HFF-Myc (cell line): ENCODE data around the gene FOSB.
A peak's percentile ranks its signal among the peaks of the same experiment; 100 is the strongest.

ENCODE experiments used
- DNase-seq: peaks from one replicate; pipeline ENCODE4 v3.0.0-alpha.2; 2011; ENCODE audit warnings: low read depth; ENCODE audit errors: extremely low read depth
- H3K4me3 ChIP-seq: replicated peaks from 2 replicates; pipeline ENCODE4 v1.5.1; 2011; ENCODE audit warnings: low read depth, mild to moderate bottlenecking, control low read depth, low read length
- CTCF ChIP-seq: IDR thresholded peaks from 2 replicates; pipeline ENCODE4 v1.5.1; 2012; ENCODE audit warnings: mild to moderate bottlenecking, low read depth, low read length, control low read depth; ENCODE audit errors: missing control alignments

The FOSB gene

GRCh38 chr19:45499196-45500180, 31.7 kb downstream of the FOSB start:
- peak overlapping the region; percentile 38 for H3K4me3 ChIP-seq
- DNase-seq, result no peak
- no peak for TF ChIP-seq CTCF

GRCh38 chr19:45500918-45501729, 33.3 kb downstream of the FOSB start:
- TF ChIP-seq CTCF, result no peak
- H3K4me3 ChIP-seq, result no peak overlapping the region
- DNase-seq, result no peak

GRCh38 chr19:45501730-45502014, 33.9 kb downstream of the FOSB start:
- no peak for DNase-seq
- no peak for TF ChIP-seq CTCF
- H3K4me3 ChIP-seq, result no peak overlapping the region

DNA sequence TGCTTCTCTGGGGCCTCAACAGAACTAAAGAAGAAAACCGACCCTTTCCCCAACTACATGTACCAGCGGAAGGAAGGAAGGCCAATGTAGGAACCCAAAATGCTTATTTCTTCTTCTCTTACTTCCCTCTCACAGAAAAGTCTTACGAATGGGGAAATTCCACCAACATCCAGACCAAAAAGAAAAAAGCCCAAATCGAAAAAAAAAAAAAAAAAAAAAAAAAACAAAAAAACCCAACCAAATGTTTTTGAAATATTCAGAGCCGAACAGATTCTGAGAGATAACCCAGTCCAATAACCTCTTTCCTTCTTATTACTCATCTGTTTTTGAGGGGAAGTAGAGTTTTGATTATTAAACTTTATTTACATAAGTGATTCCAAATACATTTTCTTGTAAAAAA, 34.3 kb downstream of the FOSB start:
- TF ChIP-seq CTCF, result no peak
- DNase-seq, result no peak
- H3K4me3 ChIP-seq, result no peak overlapping the region

DNA sequence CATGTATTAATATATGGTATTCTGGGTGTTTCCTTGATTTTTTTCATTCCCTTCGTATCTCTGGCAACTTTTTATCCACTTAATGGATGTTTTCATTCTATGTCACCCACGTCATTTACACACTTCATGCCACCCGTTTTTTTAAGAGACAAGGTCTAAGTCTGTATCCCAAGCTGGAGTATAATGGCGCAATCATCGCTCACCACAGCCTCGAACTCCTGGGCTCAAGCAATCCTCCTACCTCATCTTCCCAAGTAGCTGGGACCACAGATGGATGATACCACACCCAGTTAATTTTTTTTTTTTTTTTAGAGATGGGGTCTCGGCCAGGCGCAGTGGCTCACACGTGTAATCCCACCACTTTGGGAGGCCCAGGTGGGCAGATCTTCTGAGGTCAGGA, 36.1 kb downstream of the FOSB start:
- TF ChIP-seq CTCF, result no peak
- no peak for DNase-seq

DNA sequence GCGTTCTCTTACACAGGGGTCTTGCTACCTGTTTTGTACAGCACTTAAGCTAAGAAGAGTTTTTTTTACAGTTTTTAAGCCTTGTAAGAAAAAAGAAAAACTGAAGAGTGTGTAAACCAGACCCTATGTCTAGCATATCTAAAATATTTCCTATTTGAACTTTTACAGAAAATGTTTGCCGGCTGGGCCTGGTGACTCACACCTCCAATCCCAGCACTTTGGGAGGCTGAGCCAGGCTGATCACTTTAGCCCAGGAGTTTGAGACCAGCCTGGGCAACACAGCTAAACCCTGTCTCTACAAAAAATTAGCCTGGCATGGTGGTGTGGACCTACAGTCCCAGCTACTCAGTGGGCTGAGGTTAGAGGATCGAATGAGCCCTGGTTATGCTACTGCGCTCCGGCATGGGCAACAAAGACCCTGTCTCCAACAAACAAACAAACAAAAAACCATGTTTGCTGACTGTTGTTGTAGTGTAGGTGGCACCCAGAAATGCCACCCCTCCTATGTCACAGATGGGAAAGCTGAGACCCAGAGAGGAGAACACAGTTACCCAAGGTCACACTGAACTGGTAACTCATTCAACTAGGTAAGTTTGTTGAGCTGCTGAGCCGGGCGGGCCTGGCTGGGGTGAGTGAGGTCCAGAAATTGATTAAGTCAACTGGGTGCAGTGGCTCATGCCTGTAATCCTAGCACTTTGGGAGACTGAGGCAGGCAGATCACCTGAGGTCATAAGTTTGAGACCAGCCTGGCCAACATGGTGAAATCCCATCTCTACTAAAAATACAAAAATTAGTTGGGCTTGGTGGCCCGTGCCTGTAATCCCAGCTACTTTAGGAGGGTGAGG, 37.6 kb downstream of the FOSB start:
- DNase-seq, result no peak
- no peak overlapping the region for H3K4me3 ChIP-seq
- TF ChIP-seq CTCF, result no peak

More for the DNA sequence above, 36.1 kb downstream of the FOSB start:
- no peak overlapping the region for H3K4me3 ChIP-seq
